Ovary (tissue), 3 donors: Measurements from ENCODE around the gene GRID2.

Experiments
- POLR2A ChIP-seq: fragments of 450-650 bp; IDR thresholded peaks from one replicate; pipeline ENCODE4 v1.6.1; 2017; ENCODE audit warnings: antibody characterized with exemption, mild to moderate bottlenecking, moderate library complexity
- TF ChIP-seq, protein P1 (sequence below), 3 donors: fragments of 450-650 bp in 2 of 3; fragments of 200-600 bp in 1 of 3; IDR thresholded peaks; one replicate each; pipeline versions ENCODE4 v1.5.1 to v1.8.0; 2016 to 2022; ENCODE audit warnings: antibody characterized with exemption in 3 of 3, mild to moderate bottlenecking in 1 of 3
- donor health status: DM: no; HTN: no; CAD: no.

DNA sequence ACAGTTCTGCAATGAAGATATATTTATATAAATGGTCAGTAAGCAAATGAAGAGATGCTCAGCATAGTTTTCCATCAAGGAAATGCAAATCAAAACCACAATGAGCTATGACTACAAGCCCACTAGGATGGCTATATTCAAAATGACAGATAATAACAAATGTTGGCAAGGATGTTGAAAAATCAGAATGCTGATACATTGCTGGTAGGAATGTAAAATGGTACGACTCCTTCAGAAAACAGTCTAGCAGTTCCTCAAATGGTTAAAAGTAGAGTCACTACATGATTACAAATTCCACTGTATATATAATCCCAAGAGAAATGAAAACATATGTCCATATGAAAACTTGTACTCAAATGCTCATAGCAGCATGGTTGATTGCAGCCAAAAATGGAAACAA is 1099.8 kb downstream of the GRID2 start:
- TF ChIP-seq, protein P1, sequence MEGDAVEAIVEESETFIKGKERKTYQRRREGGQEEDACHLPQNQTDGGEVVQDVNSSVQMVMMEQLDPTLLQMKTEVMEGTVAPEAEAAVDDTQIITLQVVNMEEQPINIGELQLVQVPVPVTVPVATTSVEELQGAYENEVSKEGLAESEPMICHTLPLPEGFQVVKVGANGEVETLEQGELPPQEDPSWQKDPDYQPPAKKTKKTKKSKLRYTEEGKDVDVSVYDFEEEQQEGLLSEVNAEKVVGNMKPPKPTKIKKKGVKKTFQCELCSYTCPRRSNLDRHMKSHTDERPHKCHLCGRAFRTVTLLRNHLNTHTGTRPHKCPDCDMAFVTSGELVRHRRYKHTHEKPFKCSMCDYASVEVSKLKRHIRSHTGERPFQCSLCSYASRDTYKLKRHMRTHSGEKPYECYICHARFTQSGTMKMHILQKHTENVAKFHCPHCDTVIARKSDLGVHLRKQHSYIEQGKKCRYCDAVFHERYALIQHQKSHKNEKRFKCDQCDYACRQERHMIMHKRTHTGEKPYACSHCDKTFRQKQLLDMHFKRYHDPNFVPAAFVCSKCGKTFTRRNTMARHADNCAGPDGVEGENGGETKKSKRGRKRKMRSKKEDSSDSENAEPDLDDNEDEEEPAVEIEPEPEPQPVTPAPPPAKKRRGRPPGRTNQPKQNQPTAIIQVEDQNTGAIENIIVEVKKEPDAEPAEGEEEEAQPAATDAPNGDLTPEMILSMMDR (IDR thresholded peaks at IDR 0.05) = no peak
- TF ChIP-seq POLR2A = no peak
